HUDEP-2 (cell line): ENCODE data around the gene VSTM4.

Source experiments
- DNase-seq, 76 experiments: peaks; one replicate each; lab custom pipeline; 2025; ENCODE audit not compliant: unreplicated experiment in 76 of 76; lab: John Stamatoyannopoulos, UW

Gene VSTM4

GRCh38 chr10:49075743-49076142 lies 39.6 kb downstream of the VSTM4 start:
- DNase-seq, result no peak

GRCh38 chr10:49074836-49075682 lies 40.3 kb downstream of the VSTM4 start:
- no peak for DNase-seq

DNA sequence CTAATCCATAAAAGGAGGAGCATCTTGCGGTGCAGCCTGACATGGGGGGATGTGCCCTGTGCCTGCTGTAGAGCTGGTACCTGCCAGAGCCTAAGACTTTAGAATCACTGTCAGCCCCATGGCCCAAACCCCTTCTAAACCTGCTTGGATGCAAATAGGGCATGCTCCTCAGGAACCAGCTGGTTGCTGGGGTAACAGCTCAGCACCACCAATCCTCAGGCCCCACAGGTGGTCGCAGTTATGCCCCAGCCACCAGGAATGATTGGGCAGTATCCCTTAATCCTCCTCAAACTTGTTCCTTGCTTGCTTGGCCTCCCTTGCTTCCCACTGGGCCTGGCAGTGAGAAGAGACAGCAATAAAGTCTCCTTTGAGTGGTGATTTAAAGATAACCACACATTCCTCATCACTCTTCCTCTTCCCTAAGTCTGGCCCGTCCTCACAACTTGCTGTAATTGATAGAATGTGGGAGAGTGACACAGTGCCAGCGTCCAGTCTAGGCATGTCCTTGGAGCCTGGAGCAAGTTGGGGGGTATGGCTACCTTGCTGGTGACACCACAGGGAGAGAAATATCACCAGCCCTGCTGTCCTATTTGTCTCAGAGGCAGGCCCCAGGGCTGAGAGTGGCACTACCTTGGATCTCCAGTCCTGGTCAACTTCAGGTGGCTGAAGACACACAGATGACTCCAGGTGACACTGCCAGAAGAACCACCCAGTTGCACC lies 43.0 kb downstream of the VSTM4 start:
- no peak for DNase-seq

- no peak for DNase-seq
Measured at GRCh38 chr10:49071160-49071761, 44.1 kb downstream of the VSTM4 start.

DNA sequence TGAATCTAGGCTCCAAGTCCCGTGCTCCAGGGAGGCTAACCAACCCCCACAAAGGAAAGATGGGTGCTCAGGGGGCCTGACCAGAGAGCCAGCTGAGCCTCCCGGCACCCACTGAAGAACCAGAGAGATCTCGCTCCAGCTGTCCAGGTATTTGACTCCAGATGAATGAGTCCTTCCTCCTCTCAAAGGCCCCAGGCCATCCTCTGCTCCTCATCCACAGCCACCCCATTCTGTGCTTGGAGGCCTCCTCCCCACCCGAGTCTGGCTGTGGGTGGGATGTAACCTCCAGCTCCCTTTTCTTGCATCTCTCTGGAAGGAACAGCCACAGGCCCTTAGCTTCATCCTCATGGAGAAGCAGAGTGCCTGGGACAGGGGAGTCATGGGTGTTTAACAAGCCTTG lies 44.6 kb downstream of the VSTM4 start:
- DNase-seq, result no peak

GRCh38 chr10:49068672-49069217 lies 46.6 kb downstream of the VSTM4 start:
- no peak for DNase-seq

DNA sequence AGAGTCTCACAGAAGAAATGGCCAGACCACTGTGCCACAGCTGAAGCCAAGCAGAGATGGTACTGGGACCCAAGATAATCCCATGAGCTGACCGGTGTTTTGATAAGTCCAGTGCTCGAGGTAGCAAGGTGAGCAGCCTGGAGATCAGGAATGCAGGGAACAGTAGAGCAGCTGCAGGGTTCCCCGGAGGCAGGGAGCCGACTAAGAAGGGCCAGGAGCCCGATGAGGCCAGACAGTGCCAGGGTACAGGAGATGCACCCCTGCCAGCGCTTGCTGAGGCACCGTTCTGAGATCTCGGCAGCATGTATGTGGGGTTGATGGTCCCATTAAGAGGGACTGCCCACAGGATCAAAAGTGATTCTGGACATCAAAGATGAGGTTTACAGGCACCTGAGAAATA lies 47.1 kb downstream of the VSTM4 start:
- no peak for DNase-seq

GRCh38 chr10:49066944-49067730 lies 48.2 kb downstream of the VSTM4 start:
- no peak for DNase-seq

- DNase-seq, result no peak
Measured at GRCh38 chr10:49062229-49062628, 53.1 kb downstream of the VSTM4 start.

GRCh38 chr10:49061667-49062066 lies 53.7 kb downstream of the VSTM4 start:
- DNase-seq, result no peak

DNA sequence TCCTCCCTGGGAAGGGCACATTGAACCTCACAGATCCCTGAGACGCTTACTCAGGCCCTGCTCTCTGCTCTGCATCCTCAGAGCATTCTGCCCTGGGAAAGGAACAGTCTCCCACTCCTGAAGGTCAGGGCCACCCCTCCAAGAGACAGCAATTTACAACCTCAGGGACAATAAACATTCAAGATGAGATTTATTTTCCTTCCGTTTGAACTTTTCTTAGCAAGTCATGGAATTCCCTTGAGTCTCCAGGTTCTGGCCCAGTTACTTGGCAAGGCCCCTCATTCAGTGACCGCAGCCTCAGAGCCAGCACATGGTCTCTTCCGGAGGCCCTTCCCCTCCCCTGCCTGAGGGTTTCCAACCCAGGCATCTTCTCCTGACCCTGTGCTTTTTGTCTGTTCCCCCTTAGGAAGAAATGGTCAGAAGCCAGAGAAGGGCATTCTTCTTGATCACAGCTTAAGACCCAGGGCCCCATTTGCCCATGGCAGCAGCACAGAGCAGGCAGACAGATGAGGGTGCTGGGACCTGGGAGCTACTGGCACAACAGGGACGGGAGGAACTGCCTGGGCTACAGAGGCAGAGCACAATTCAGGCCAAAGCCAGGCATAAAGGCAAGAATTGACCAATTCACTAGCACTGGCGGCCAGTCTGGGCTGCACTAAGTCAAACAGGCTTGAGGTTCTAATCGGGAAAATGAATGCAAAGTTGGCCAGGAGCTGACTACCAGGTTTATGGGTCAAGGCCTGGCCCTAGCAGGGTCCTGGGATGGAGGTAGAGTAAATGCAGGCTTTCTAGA lies 56.7 kb downstream of the VSTM4 start:
- DNase-seq, result no peak

GRCh38 chr10:49057231-49057880 lies 58.0 kb downstream of the VSTM4 start:
- DNase-seq, result no peak

- DNase-seq, result no peak
Measured at GRCh38 chr10:49056356-49056755, 59.0 kb downstream of the VSTM4 start.

- DNase-seq, result no peak
Measured at GRCh38 chr10:49055221-49055849, 60.0 kb downstream of the VSTM4 start.

GRCh38 chr10:49054753-49055152 lies 60.6 kb downstream of the VSTM4 start:
- no peak for DNase-seq

- DNase-seq, result no peak
Measured at GRCh38 chr10:49053998-49054692, 61.2 kb downstream of the VSTM4 start.

DNA sequence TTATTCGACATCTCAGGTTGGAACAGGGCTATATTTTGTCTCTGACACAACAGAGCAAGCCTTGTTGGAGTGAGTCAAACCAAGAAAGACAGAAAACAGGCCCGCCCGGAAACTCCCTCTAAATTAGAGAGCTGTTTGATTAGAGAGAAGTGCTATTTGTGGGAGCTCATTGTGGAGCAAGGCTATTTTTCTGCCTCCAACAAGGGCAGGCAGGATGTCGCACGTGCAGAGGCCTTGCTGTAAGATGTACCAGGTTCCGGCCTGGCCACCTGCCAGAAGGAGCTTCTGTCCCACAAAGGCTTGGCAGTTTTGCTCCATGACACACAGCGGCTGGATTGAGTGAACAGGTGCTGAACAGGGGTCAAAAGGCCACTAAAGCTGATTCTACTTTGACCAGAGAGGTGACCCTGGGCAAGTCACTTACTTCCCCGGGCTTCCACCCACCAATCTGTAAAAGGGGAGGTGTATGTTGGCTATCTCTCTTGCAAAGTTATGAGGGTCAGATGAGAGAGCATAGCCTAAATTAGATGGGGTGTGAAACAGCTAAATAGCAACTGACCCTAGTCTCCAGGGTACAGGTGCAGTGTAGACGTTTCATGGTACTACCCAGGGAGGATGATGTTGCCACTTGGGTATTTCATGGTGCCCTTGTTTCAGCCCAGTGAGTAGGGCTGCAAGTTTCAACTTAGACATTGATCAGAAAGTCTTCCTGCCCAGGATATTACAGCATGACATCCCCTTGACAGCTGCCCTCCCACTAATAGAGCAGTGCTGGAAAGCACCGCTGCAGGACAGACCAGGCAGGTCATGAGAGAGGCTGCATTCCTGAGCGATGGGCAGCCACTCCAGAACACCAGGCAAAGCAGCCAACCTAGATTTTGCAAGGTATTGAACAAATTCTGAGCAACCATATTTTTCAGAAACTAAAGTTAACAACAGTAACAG lies 62.0 kb downstream of the VSTM4 start:
- no peak for DNase-seq
